ENCODE data around the gene SCART1. TPM values are rescaled to one million over a fixed set of nuclear protein-coding genes. Genes with fewer than 3 reads are reported as not detected.
"Not testable (repeated sequence)": the region's sequence is repeated elsewhere in the genome, so short reads cannot be mapped to it uniquely, and the experiment has no call there.

Gene SCART1
- total RNA-seq, 1 donor from 2014 or later = 2.4 TPM

- Mint-ChIP-seq H3K27ac (ENCODE audit: unreplicated experiment) (no peak overlapping the region), H3K4me1 (ENCODE audit: low read depth) (no peaks in the 10 kb centered on the region), H3K4me3 (ENCODE audit: unreplicated experiment) (no peak overlapping the region), H3K9me3 (ENCODE audit: low read depth) (peaks cover 24% of the 10 kb centered on the region), H3K27me3 (ENCODE audit: low read depth) (peaks cover 13% of the 10 kb centered on the region), H3K36me3 (ENCODE audit: low read depth) (peaks cover 9% of the 10 kb centered on the region)
- no peak for DNase-seq (ENCODE audit: low spot score)
- TF ChIP-seq CTCF (IDR thresholded peaks at IDR 0.05) = no peak
Observed at GRCh38 chr10:133511907-133512528, 58.3 kb downstream of the SCART1 start.

- Mint-ChIP-seq H3K4me3 (ENCODE audit: unreplicated experiment) (no peak overlapping the region), H3K27me3 (ENCODE audit: low read depth) (peaks cover 14% of the 10 kb centered on the region), H3K4me1 (ENCODE audit: low read depth) (no peaks in the 10 kb centered on the region), H3K36me3 (ENCODE audit: low read depth) (peaks cover 2% of the 10 kb centered on the region), H3K9me3 (ENCODE audit: low read depth) (peaks cover 17% of the 10 kb centered on the region), H3K27ac (ENCODE audit: unreplicated experiment) (no peak overlapping the region)
- no peak for DNase-seq (ENCODE audit: low spot score)
- TF ChIP-seq CTCF (IDR thresholded peaks at IDR 0.05) = no peak
Observed at GRCh38 chr10:133515471-133515870, 61.7 kb downstream of the SCART1 start.

DNA sequence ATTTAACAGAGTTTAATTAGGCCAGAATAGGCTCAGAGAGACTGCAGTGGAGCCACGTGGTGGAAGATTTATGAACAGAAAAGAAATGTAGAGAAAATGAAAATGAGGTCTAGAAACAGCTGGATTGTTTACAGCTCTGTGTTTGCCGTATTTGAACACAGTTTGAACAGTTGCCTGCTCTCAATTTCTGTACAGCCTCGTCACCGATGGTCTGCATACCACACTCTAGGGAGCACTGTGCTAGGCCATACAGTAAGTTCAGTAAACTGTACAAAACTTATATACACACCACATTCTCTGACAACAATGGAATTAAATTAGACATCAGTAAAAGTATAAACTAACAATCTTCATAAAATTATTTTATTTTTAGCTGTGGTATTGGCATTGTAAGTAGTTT is 62.3 kb downstream of the SCART1 start:
- TF ChIP-seq CTCF (IDR thresholded peaks at IDR 0.05) = no peak
- no peak overlapping the region for H3K27ac Mint-ChIP-seq (ENCODE audit: unreplicated experiment)
- H3K4me3 Mint-ChIP-seq (ENCODE audit: unreplicated experiment) = no peak overlapping the region
- peaks cover 12% of the 10 kb centered on the region for H3K27me3 Mint-ChIP-seq (ENCODE audit: low read depth)
- no peak for DNase-seq (ENCODE audit: low spot score)
- H3K9me3 Mint-ChIP-seq (ENCODE audit: low read depth) = peaks cover 16% of the 10 kb centered on the region
- H3K36me3 Mint-ChIP-seq (ENCODE audit: low read depth) = no peaks in the 10 kb centered on the region
- H3K4me1 Mint-ChIP-seq (ENCODE audit: low read depth) = no peaks in the 10 kb centered on the region

DNA sequence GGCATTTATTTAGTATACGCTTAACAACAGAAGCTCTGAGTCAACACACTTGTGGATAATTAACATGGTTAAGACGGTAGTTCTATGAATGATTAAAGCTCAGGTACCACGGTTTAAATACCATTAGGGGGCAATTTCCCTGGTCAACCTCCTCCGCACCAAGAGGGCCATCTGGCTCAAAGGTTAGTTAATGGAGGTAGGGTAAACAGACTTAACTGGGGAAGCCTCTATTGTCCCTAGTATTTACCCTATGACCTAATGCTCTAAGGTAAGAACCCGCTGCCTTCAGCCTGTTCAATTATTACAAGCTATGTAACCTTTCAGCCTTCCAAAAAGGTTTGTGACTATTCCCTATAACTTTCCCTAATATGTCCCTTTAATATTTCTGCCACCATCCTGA is 64.8 kb downstream of the SCART1 start:
- H3K27me3 Mint-ChIP-seq (ENCODE audit: low read depth); H3K4me1 Mint-ChIP-seq (ENCODE audit: low read depth); H3K4me3 Mint-ChIP-seq (ENCODE audit: unreplicated experiment); DNase-seq (ENCODE audit: low spot score); H3K36me3 Mint-ChIP-seq (ENCODE audit: low read depth); H3K27ac Mint-ChIP-seq (ENCODE audit: unreplicated experiment): not testable (repeated sequence)
- H3K9me3 Mint-ChIP-seq (ENCODE audit: low read depth) = peaks cover 31% of the 10 kb centered on the region

Other genes starting within 250 kb of the SCART1 start
- gene UTF1, start 223.7 kb upstream of the SCART1 start, total RNA-seq = not detected in 3 replicates
- gene VENTX, start 216.1 kb upstream of the SCART1 start, total RNA-seq = not detected in 3 replicates
- gene ADAM8, start 177.1 kb upstream of the SCART1 start, total RNA-seq = 1.3 to 3.2 TPM (median 2.3 TPM) in 3 replicates
- 53.2 to 56.2 TPM (median 54.9 TPM) in 3 replicates for gene TUBGCP2, start 145.1 kb upstream of the SCART1 start, total RNA-seq
- gene ZNF511, start 145.0 kb upstream of the SCART1 start, total RNA-seq = 25.6 to 33.0 TPM (median 32.7 TPM) in 3 replicates
- gene CALY, start 117.0 kb upstream of the SCART1 start, total RNA-seq = 7.3 to 13.5 TPM (median 8.9 TPM) in 3 replicates
- gene PRAP1, start 106.6 kb upstream of the SCART1 start, total RNA-seq = not detected in 3 replicates
- 29.9 to 34.4 TPM (median 32.2 TPM) in 3 replicates for gene FUOM, start 95.9 kb upstream of the SCART1 start, total RNA-seq
- 57.6 to 67.8 TPM (median 58.9 TPM) in 3 replicates for gene ECHS1, start 80.6 kb upstream of the SCART1 start, total RNA-seq
- gene PAOX, start 74.7 kb upstream of the SCART1 start, total RNA-seq = 5.9 to 7.6 TPM (median 6.3 TPM) in 3 replicates
- gene MTG1, start 59.8 kb upstream of the SCART1 start, total RNA-seq = 33.2 to 53.0 TPM (median 36.7 TPM) in 3 replicates
- gene SPRN, start 29.3 kb upstream of the SCART1 start, total RNA-seq = 2.4 to 7.3 TPM (median 6.5 TPM) in 3 replicates
- gene CYP2E1, start 73.4 kb downstream of the SCART1 start, total RNA-seq = 2.7 to 6.3 TPM (median 2.7 TPM) in 3 replicates
- 0.27 TPM in 1 of 3 replicates, not detected in the others for gene SYCE1, start 111.6 kb downstream of the SCART1 start, total RNA-seq
- not detected in 3 replicates for gene FRG2B, start 172.8 kb downstream of the SCART1 start, total RNA-seq

All from chondrocyte (in vitro differentiated cells).